Adrenal gland (tissue), 5 donors: ENCODE measurements around the gene TM4SF20.

ENCODE experiments used
- CTCF ChIP-seq, 6 experiments: fragments of 450-650 bp in 4 of 6; fragments of 200-600 bp in 2 of 6; sonication (generic) in 1 of 6; IDR thresholded peaks; 1 replicate in 5 of 6; 2 replicates in 1 of 6; pipeline versions ENCODE4 v1.5.1 to v1.8.0; 2016 to 2021; ENCODE audit warnings: antibody characterized with exemption in 6 of 6, mild to moderate bottlenecking in 2 of 6, moderate library complexity in 1 of 6
- POLR2A ChIP-seq, 2 donors: fragments of 450-650 bp; IDR thresholded peaks; one replicate each; pipeline ENCODE4 v1.6.1; 2017; ENCODE audit warnings: antibody characterized with exemption in 2 of 2, mild to moderate bottlenecking in 2 of 2, moderate library complexity in 1 of 2
- donor health status: DM: no; HTN: no; CAD: no.

DNA sequence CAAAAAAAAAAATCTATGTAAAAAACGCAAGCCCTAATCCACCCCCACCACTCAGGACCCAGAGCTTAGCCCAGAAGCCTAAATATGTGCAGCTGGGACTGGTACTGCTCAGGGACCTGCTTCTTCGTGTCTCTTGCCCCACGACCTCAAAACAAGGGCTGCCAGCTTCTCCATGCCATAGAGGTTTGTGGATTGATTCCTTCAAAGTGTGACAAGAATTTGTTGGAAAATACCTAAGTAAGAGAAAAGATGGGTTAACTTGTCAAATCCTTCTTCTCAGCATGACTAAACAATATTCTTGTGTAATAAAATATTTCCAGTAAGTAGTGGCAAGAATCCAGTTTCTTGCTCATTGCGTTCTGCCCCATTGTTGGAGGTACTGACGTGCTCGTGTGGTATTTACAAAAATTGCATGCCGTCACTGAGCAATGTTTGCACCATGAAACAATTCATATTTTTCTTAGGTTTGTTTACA is 9.5 kb upstream of the TM4SF20 start:
- TF ChIP-seq CTCF (IDR thresholded peaks at IDR 0.05) (no peak), POLR2A (IDR thresholded peaks at IDR 0.05) (no peak)
